OCI-LY1 (cell line): Measurements from ENCODE around the gene SCYGR3.

Experiments used
- CTCF ChIP-seq: fragments of 200-600 bp; sonication (generic), shearing (Covaris generic); IDR thresholded peaks from 2 replicates; pipeline ENCODE4 v1.5.1; 2017; ENCODE audit warnings: mild to moderate bottlenecking, antibody characterized with exemption, low read length, moderate library complexity, mixed read lengths
- EZH2 ChIP-seq: fragments of 200-600 bp; sonication (generic), shearing (Covaris generic); IDR thresholded peaks from 2 replicates; pipeline ENCODE4 v1.8.0; 2017; ENCODE audit warnings: borderline replicate concordance, mixed run types, mild to moderate bottlenecking, antibody characterized with exemption, low read length, moderate library complexity, mixed read lengths

- TF ChIP-seq CTCF = no peak
- no peak for TF ChIP-seq EZH2
Measured at GRCh38 chr2:227606476-227606875, 8.2 kb downstream of the SCYGR3 start.
